Hepatocyte (in vitro differentiated cells): Measurements from ENCODE around the gene OPTC. TPM values are rescaled to one million over a fixed set of nuclear protein-coding genes. Genes with fewer than 3 reads are reported as not detected.

Source experiments
- DNase-seq: peaks from one replicate; pipeline ENCODE4 v3.0.0-alpha.2; 2016; ENCODE audit warnings: low spot score
- H2AFZ ChIP-seq: fragments of 200-600 bp; sonication (generic); 2 replicates; pipeline ENCODE4 v1.6.0; 2016; ENCODE audit warnings: antibody characterized with exemption, mild to moderate bottlenecking
- H3K27ac ChIP-seq: fragments of 200-600 bp; sonication (generic); 2 replicates; pipeline ENCODE4 v1.5.1; 2016; ENCODE audit warnings: mild to moderate bottlenecking
- H3K27me3 ChIP-seq: fragments of 200-600 bp; sonication (generic); 2 replicates; pipeline ENCODE4 v1.6.1; 2016
- H3K36me3 ChIP-seq: fragments of 200-600 bp; sonication (generic); replicated peaks from 2 replicates; pipeline ENCODE4 v1.5.1; 2016; ENCODE audit warnings: low read depth; ENCODE audit not compliant: insufficient read depth
- H3K4me1 ChIP-seq: fragments of 200-600 bp; sonication (generic); 2 replicates; pipeline ENCODE4 v1.5.1; 2016; ENCODE audit warnings: mild to moderate bottlenecking, moderate library complexity; ENCODE audit not compliant: insufficient read depth
- H3K4me2 ChIP-seq: fragments of 200-600 bp; sonication (generic); 2 replicates; pipeline ENCODE4 v1.6.0; 2016
- H3K4me3 ChIP-seq: fragments of 200-600 bp; sonication (generic); 2 replicates; pipeline ENCODE4 v1.5.1; 2016; ENCODE audit warnings: mild to moderate bottlenecking
- H3K79me2 ChIP-seq: fragments of 200-600 bp; sonication (generic); 2 replicates; pipeline ENCODE4 v1.6.0; 2017; ENCODE audit warnings: mild to moderate bottlenecking
- H3K9me2 ChIP-seq: fragments of 200-600 bp; sonication (generic); replicated peaks from 2 replicates; pipeline ENCODE4 v1.6.0; 2017; ENCODE audit warnings: mild to moderate bottlenecking; ENCODE audit not compliant: insufficient read depth
- H3K9me3 ChIP-seq: fragments of 200-600 bp; sonication (generic); 2 replicates; pipeline ENCODE4 v1.5.1; 2016; ENCODE audit warnings: low read depth, mild to moderate bottlenecking
- H4K20me1 ChIP-seq: fragments of 200-600 bp; sonication (generic); 2 replicates; pipeline ENCODE4 v1.6.0; 2016; ENCODE audit warnings: mild to moderate bottlenecking; ENCODE audit not compliant: insufficient read depth, poor library complexity, severe bottlenecking
- CTCF ChIP-seq: fragments of 200-600 bp; sonication (generic); IDR thresholded peaks from 2 replicates; pipeline ENCODE4 v1.5.1; 2016; ENCODE audit warnings: antibody characterized with exemption, mild to moderate bottlenecking; ENCODE audit not compliant: poor library complexity
- EZH2 ChIP-seq: fragments of 200-600 bp; sonication (generic); IDR thresholded peaks from 2 replicates; pipeline ENCODE4 v1.6.1; 2016; ENCODE audit warnings: antibody characterized with exemption, mild to moderate bottlenecking, borderline replicate concordance
- EZH2phosphoT487 ChIP-seq: fragments of 200-600 bp; sonication (generic); IDR thresholded peaks from one replicate; pipeline ENCODE4 v1.6.1; 2018; ENCODE audit warnings: antibody characterized with exemption, mild to moderate bottlenecking, low read depth, moderate library complexity; ENCODE audit not compliant: unreplicated experiment, severe bottlenecking
- WGBS: methylation state at CpG from one replicate; pipeline ENCODE4 v1.1.6; 2016; ENCODE audit warnings: low lambda C conversion rate; ENCODE audit errors: missing lambda C conversion rate; 5-methylcytosine and 5-hydroxymethylcytosine counted together
- polyA plus RNA-seq: library from polyadenylated mRNA; unstranded; fragments of >200 nt; fragmentation: Nextera tagmentation; extraction: Ambion mirVana; gene quantifications from 2 replicates; pipeline ENCODE4 v1.2.1, GENCODE V29; 2016
- total RNA-seq: library from RNA; depleted of rRNA; stranded (reverse); fragments of >200 nt; gene quantifications from 2 replicates; pipeline ENCODE4 v1.2.3, GENCODE V29; 2014

Gene OPTC
- total and polyA plus RNA-seq, 2 experiments from 2014 or later, result 0.28 TPM; not detected in 1

GRCh38 chr1:203448521-203449061 is 45.4 kb upstream of the OPTC start:
- Histone ChIP-seq H2AFZ (no peak overlapping the region), H3K9me2 (no peaks in the 10 kb centered on the region)
- WGBS, result 24% methylated on average over 9 of the region's 9 CpGs

GRCh38 chr1:203450001-203450400 is 44.0 kb upstream of the OPTC start:
- no peaks in the 10 kb centered on the region for H3K27me3 ChIP-seq
- TF ChIP-seq EZH2 (no peak), EZH2phosphoT487 (no peak), CTCF (no peak)
- DNase-seq, result no peak
- peak overlapping the region; percentile 19 for H2AFZ ChIP-seq
- H3K27ac ChIP-seq, result peak overlapping the region; percentile 45
- H3K4me3 ChIP-seq, result no peak overlapping the region
- no peaks in the 10 kb centered on the region for H3K36me3 ChIP-seq
- peaks cover 17% of the 10 kb centered on the region for H3K4me1 ChIP-seq
- no peaks in the 10 kb centered on the region for H3K9me3 ChIP-seq
- WGBS, result 56% methylated on average over 1 of the region's 1 CpG
- H3K9me2 ChIP-seq, result no peaks in the 10 kb centered on the region
- no peaks in the 10 kb centered on the region for H3K79me2 ChIP-seq
- no peaks in the 10 kb centered on the region for H4K20me1 ChIP-seq
- H3K4me2 ChIP-seq, result no peak overlapping the region

More at GRCh38 chr1:203448521-203449061, 45.4 kb upstream of the OPTC start:
- peak; percentile 53 for DNase-seq
- H3K36me3 ChIP-seq, result no peaks in the 10 kb centered on the region
- peak overlapping the region; percentile 40 for H3K4me2 ChIP-seq
- H3K27me3 ChIP-seq, result no peaks in the 10 kb centered on the region
- peaks cover 17% of the 10 kb centered on the region for H3K4me1 ChIP-seq
- H3K9me3 ChIP-seq, result no peaks in the 10 kb centered on the region
- peak overlapping the region; percentile 45 for H3K27ac ChIP-seq
- no peaks in the 10 kb centered on the region for H4K20me1 ChIP-seq
- H3K79me2 ChIP-seq, result no peaks in the 10 kb centered on the region
- TF ChIP-seq EZH2 (no peak), CTCF (no peak), EZH2phosphoT487 (no peak)
- no peak overlapping the region for H3K4me3 ChIP-seq

- H3K4me2 ChIP-seq, result no peak overlapping the region
- H3K4me1 ChIP-seq, result peaks cover 17% of the 10 kb centered on the region
- no peaks in the 10 kb centered on the region for H3K9me3 ChIP-seq
- H3K4me3 ChIP-seq, result no peak overlapping the region
- 68% methylated on average over 17 of the region's 17 CpGs for WGBS
- no peaks in the 10 kb centered on the region for H4K20me1 ChIP-seq
- no peaks in the 10 kb centered on the region for H3K27me3 ChIP-seq
- peak overlapping the region; percentile 19 for H2AFZ ChIP-seq
- no peaks in the 10 kb centered on the region for H3K79me2 ChIP-seq
- H3K36me3 ChIP-seq, result no peaks in the 10 kb centered on the region
- no peaks in the 10 kb centered on the region for H3K9me2 ChIP-seq
- no peak for DNase-seq
- peak; percentile 5 for TF ChIP-seq CTCF
- TF ChIP-seq EZH2phosphoT487, result no peak
- TF ChIP-seq EZH2, result no peak
- H3K27ac ChIP-seq, result peak overlapping the region; percentile 45
These were observed 43.3 kb upstream of the OPTC start for GRCh38 chr1:203450479-203451149.
